H54 (cell line): ENCODE results near the gene FBXW5.

Source experiments
- DNase-seq: peaks from one replicate; pipeline ENCODE4 v3.0.0; 2011; ENCODE audit warnings: low spot score, mixed read lengths; ENCODE audit not compliant: insufficient read length
- FAIRE-seq: peaks from 3 replicates; lab custom pipeline; 2011; peaks lifted over from hg19 to GRCh38; lab: Jason Lieb, UNC
- POLR2A ChIP-seq: IDR thresholded peaks from 2 replicates; pipeline ENCODE4 v1.6.1; 2011; ENCODE audit warnings: low read depth, mild to moderate bottlenecking, low read length

Gene FBXW5

GRCh38 chr9:136981588-136982231, 37.2 kb upstream of the FBXW5 start:
- no peak for FAIRE-seq
- DNase-seq: peak; percentile 83
- no peak for TF ChIP-seq POLR2A

GRCh38 chr9:136980669-136981478, 36.3 kb upstream of the FBXW5 start:
- DNase-seq (no peak), FAIRE-seq (no peak)
- TF ChIP-seq POLR2A: no peak

GRCh38 chr9:136979769-136980587, 35.4 kb upstream of the FBXW5 start:
- DNase-seq (no peak), FAIRE-seq (no peak)
- TF ChIP-seq POLR2A: no peak

GRCh38 chr9:136978865-136979544, 34.5 kb upstream of the FBXW5 start:
- TF ChIP-seq POLR2A: no peak
- no peak for DNase-seq
- FAIRE-seq: no peak

- TF ChIP-seq POLR2A: no peak
- DNase-seq (peak; percentile 91), FAIRE-seq (no peak)
These were observed 33.7 kb upstream of the FBXW5 start for GRCh38 chr9:136978073-136978864.

GRCh38 chr9:136977649-136978072, 33.1 kb upstream of the FBXW5 start:
- DNase-seq (no peak), FAIRE-seq (no peak)
- TF ChIP-seq POLR2A: no peak

- TF ChIP-seq POLR2A: no peak
- FAIRE-seq (no peak), DNase-seq (no peak)
These were observed 32.7 kb upstream of the FBXW5 start, which contains the start of gene PTGDS for GRCh38 chr9:136977223-136977622. TSS of gene PTGDS (plus strand) at chr9:136977504. CDS start at chr9:136977579, 75 bp downstream.

- TF ChIP-seq POLR2A: no peak
- FAIRE-seq (no peak), DNase-seq (no peak)
These were observed 31.1 kb upstream of the FBXW5 start for GRCh38 chr9:136975644-136976043.

GRCh38 chr9:136974817-136975535, 30.4 kb upstream of the FBXW5 start:
- FAIRE-seq (no peak), DNase-seq (peak; percentile 82)
- TF ChIP-seq POLR2A: no peak

GRCh38 chr9:136973618-136974617, 29.4 kb upstream of the FBXW5 start:
- no peak for FAIRE-seq

GRCh38 chr9:136972743-136973142, 28.2 kb upstream of the FBXW5 start:
- TF ChIP-seq POLR2A: no peak
- FAIRE-seq (no peak), DNase-seq (no peak)

More at GRCh38 chr9:136973618-136974617, 29.4 kb upstream of the FBXW5 start:
- DNase-seq: no peak
- no peak for TF ChIP-seq POLR2A
